Keratinocyte (primary cell): ENCODE measurements around the gene DIS3L. TPM values are rescaled to one million over a fixed set of nuclear protein-coding genes. Genes with fewer than 3 reads are reported as not detected.
"Not testable (repeated sequence)": the region's sequence is repeated elsewhere in the genome, so short reads cannot be mapped to it uniquely, and the experiment has no call there.

Source experiments
- DNase-seq: peaks from one replicate; pipeline ENCODE4 v3.0.0-alpha.2; 2011; ENCODE audit warnings: low read depth, missing footprints, low spot score
- FAIRE-seq: peaks from 2 replicates; lab custom pipeline; 2011; peaks lifted over from hg19 to GRCh38; lab: Jason Lieb, UNC
- H2AFZ ChIP-seq: 2 replicates; pipeline ENCODE4 v1.6.0; 2012; ENCODE audit warnings: low read length, control low read depth, inconsistent platforms; ENCODE audit not compliant: control insufficient read depth
- H3K27ac ChIP-seq: 2 replicates; pipeline ENCODE4 v1.5.1; 2011; ENCODE audit warnings: low read length; ENCODE audit not compliant: control insufficient read depth, insufficient read depth
- H3K27me3 ChIP-seq: 3 replicates; pipeline ENCODE4 v1.6.0; 2011; ENCODE audit warnings: low read length; ENCODE audit not compliant: control insufficient read depth, insufficient read depth; ENCODE audit errors: extremely low read depth
- H3K36me3 ChIP-seq, 2 experiments: 2 replicates in 1 of 2; 3 replicates in 1 of 2; pipeline ENCODE4 v1.5.1; 2011; ENCODE audit warnings: low read length in 2 of 2, mild to moderate bottlenecking in 1 of 2; ENCODE audit not compliant: control insufficient read depth in 2 of 2, insufficient read depth in 2 of 2; ENCODE audit errors: extremely low read depth in 1 of 2
- H3K4me1 ChIP-seq: 3 replicates; pipeline ENCODE4 v1.5.1; 2011; ENCODE audit warnings: low read length; ENCODE audit not compliant: control insufficient read depth, insufficient read depth; ENCODE audit errors: extremely low read depth
- H3K4me2 ChIP-seq: 3 replicates; pipeline ENCODE4 v1.6.0; 2011; ENCODE audit warnings: low read depth, low read length; ENCODE audit not compliant: control insufficient read depth, insufficient read depth; ENCODE audit errors: extremely low read depth
- H3K4me3 ChIP-seq, 3 experiments: fragments of 200-600 bp in 1 of 3; sonication (generic) in 1 of 3; 2 replicates in 2 of 3; 3 replicates in 1 of 3; pipeline ENCODE4 v1.5.1; 2011 to 2016; ENCODE audit warnings: low read length in 3 of 3, mild to moderate bottlenecking in 3 of 3, control low read depth in 2 of 3, inconsistent platforms in 1 of 3, low read depth in 1 of 3, mixed read lengths in 1 of 3, mixed run types in 1 of 3, moderate library complexity in 1 of 3; ENCODE audit not compliant: control insufficient read depth in 2 of 3, insufficient read depth in 2 of 3; ENCODE audit errors: extremely low read depth in 1 of 3
- H3K79me2 ChIP-seq: 2 replicates; pipeline ENCODE4 v1.6.0; 2012; ENCODE audit warnings: low read length; ENCODE audit not compliant: control insufficient read depth, insufficient read depth
- H3K9ac ChIP-seq: 3 replicates; pipeline ENCODE4 v1.6.0; 2011; ENCODE audit warnings: low read length; ENCODE audit not compliant: control insufficient read depth, insufficient read depth; ENCODE audit errors: extremely low read depth
- H3K9me1 ChIP-seq: 3 replicates; pipeline ENCODE4 v1.6.0; 2011; ENCODE audit warnings: low read length; ENCODE audit not compliant: control insufficient read depth, insufficient read depth; ENCODE audit errors: extremely low read depth
- H3K9me3 ChIP-seq: 2 replicates; pipeline ENCODE4 v1.5.1; 2012; ENCODE audit warnings: low read depth, low read length; ENCODE audit not compliant: control insufficient read depth
- H4K20me1 ChIP-seq: 3 replicates; pipeline ENCODE4 v1.6.0; 2011; ENCODE audit warnings: low read length; ENCODE audit not compliant: control insufficient read depth, insufficient read depth; ENCODE audit errors: extremely low read depth
- EZH2 ChIP-seq: IDR thresholded peaks from one replicate; pipeline ENCODE4 v1.6.1; 2012; ENCODE audit warnings: inconsistent platforms, mild to moderate bottlenecking, low read length, moderate library complexity
- dilution Hi-C: fragments of 300-500 bp; cut with MboI; formaldehyde crosslinking; loops from one replicate; pipeline ENCODE4 v1.7.0; 2020; ENCODE audit warnings: low sequenced_read_pairs; ENCODE audit not compliant: extremely low pct_ligation_motif_present
- polyA plus RNA-seq, 5 experiments: library from polyadenylated mRNA; depleted of rRNA in 3 of 5; stranded (reverse) in 3 of 5; stranded (forward) in 1 of 5; unstranded in 1 of 5; fragments of >200 nt; gene quantifications; 1 replicate in 1 of 5; 2 replicates in 3 of 5; 3 replicates in 1 of 5; pipeline versions ENCODE4 v1.2.1 to v1.2.3, GENCODE V29; 2011 to 2012; ENCODE audit warnings: missing spikeins in 2 of 5, low read depth in 1 of 5, low replicate concordance in 1 of 5
- small RNA-seq, 3 experiments: library from RNA; depleted of rRNA; stranded (forward); fragments of <200 nt; gene quantifications; one replicate each; pipeline ENCODE3, GENCODE V24; 2012; ENCODE audit warnings: low read depth in 3 of 3, low replicate concordance in 1 of 3; ENCODE audit not compliant: insufficient read length in 3 of 3
- TF ChIP-seq, protein P1 (sequence below), 3 experiments: IDR thresholded peaks in 1 of 3; conservative IDR thresholded peaks in 1 of 3; optimal IDR thresholded peaks in 1 of 3; 2 replicates in 2 of 3; 3 replicates in 1 of 3; pipeline versions ENCODE3 to v1.5.1; 2011; ENCODE audit warnings: low read length in 3 of 3, mild to moderate bottlenecking in 3 of 3, moderate library complexity in 2 of 3, control low read depth in 1 of 3, inconsistent platforms in 1 of 3; ENCODE audit not compliant: insufficient read depth in 2 of 3; ENCODE audit errors: extremely low read depth in 1 of 3

DIS3L gene
- polyA plus RNA-seq, 1 donor (not counting 4 experiments of a cell fraction or from before 2014, with no cell fraction given) = 12.2 TPM

DNA sequence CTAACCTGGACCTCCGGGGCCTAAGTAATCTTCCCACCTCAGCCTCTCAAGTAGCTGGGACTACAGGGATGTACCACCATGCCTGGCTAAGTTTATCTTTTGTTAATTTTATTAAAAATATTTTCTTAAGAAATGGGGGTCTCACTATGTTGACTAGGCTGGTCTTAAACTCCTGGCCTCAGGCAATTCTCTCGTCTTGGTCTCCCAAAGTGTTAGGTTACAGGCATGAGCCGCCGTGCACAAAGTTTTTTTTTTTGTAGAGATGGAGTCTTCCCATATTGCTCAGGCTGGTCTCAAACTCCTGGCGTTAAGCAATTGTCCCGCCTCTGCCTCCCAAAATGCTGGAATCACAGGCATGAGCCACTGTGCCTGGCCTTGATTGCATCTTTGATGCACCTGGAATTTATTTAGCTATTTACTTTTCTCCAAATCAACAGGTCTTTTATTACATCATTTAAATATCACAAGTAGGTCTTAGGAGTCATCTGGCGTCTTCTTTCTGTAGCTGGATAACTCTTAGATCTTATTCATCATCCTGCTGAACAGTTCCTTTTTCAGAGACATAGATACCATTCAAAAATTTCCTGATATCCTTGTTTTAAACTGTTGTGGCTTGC is 85.6 kb downstream of the DIS3L start:
- Histone ChIP-seq H3K27me3 (no peaks in the 10 kb centered on the region), H3K9me1 (no peaks in the 10 kb centered on the region), H3K4me3 (no peak overlapping the region), H3K36me3 (no peaks in the 10 kb centered on the region), H3K9ac (no peak overlapping the region), H3K79me2 (no peaks in the 10 kb centered on the region), H3K9me3 (no peaks in the 10 kb centered on the region), H3K4me1 (no peaks in the 10 kb centered on the region), H2AFZ (no peak overlapping the region), H4K20me1 (no peaks in the 10 kb centered on the region), H3K27ac (no peak overlapping the region), H3K4me2 (no peak overlapping the region)
- TF ChIP-seq, protein P1, sequence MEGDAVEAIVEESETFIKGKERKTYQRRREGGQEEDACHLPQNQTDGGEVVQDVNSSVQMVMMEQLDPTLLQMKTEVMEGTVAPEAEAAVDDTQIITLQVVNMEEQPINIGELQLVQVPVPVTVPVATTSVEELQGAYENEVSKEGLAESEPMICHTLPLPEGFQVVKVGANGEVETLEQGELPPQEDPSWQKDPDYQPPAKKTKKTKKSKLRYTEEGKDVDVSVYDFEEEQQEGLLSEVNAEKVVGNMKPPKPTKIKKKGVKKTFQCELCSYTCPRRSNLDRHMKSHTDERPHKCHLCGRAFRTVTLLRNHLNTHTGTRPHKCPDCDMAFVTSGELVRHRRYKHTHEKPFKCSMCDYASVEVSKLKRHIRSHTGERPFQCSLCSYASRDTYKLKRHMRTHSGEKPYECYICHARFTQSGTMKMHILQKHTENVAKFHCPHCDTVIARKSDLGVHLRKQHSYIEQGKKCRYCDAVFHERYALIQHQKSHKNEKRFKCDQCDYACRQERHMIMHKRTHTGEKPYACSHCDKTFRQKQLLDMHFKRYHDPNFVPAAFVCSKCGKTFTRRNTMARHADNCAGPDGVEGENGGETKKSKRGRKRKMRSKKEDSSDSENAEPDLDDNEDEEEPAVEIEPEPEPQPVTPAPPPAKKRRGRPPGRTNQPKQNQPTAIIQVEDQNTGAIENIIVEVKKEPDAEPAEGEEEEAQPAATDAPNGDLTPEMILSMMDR (optimal IDR thresholded peaks at IDR 0.05 in 1 of 3, IDR thresholded peaks at IDR 0.05 in 1 of 3, conservative IDR thresholded peaks at IDR 0.05 in 1 of 3; ENCODE audit: extremely low read depth in 1 of 3, insufficient read depth in 2 of 3, low read length in 3 of 3) = no peak
- TF ChIP-seq EZH2 = no peak
- FAIRE-seq = no peak
- dilution Hi-C loops = no loop called here
- DNase-seq = no peak

DNA sequence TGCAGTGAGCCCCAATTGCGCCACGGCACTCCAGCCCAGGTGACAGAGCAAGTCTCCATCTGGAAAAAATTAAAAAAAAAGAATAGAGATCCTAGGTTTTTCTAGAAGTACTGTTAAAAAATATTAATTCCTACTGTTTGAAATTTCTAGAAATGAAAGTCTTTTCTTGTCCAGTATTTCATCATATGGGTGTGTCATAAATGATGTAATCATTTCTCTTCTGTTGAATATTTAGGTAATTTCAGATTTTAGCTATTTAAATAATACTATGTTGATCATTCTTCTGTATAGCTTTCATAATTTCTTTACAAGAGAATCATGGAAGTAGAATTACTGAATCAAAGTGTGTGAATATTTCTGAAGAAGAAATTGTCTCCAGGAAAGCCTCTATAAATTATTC is 88.0 kb downstream of the DIS3L start:
- dilution Hi-C loops = not testable (repeated sequence)

More for the DNA sequence above, 88.0 kb downstream of the DIS3L start:
- H3K36me3 ChIP-seq, DNase-seq, H3K27me3 ChIP-seq, H3K79me2 ChIP-seq, H3K4me2 ChIP-seq, H3K9me1 ChIP-seq, H3K4me3 ChIP-seq, FAIRE-seq, H3K4me1 ChIP-seq, H2AFZ ChIP-seq, H4K20me1 ChIP-seq, H3K9ac ChIP-seq, H3K27ac ChIP-seq, H3K9me3 ChIP-seq: not testable (repeated sequence)

Small RNAs within 50 kb of the gene (small RNA-seq; reads per million reads assigned to genes)
- gene RF00019 = 0 reads per million in 3 experiments
- gene SCARNA14 = 3.7 to 13.1 (median 4.7) reads per million in 3 experiments

Other genes with a start within 250 kb of the DIS3L start
- not detected in 3 replicates for gene MEGF11, start 39.8 kb upstream of the DIS3L start, polyA plus RNA-seq
- 3.4 to 11.9 TPM (median 9.3 TPM) in 3 replicates for gene TIPIN, start 63.1 kb downstream of the DIS3L start, polyA plus RNA-seq
- 44.4 to 73.8 TPM (median 73.2 TPM) in 3 replicates for gene MAP2K1, start 93.3 kb downstream of the DIS3L start, polyA plus RNA-seq
- 9.6 to 20.6 TPM (median 16.1 TPM) in 3 replicates for gene SNAPC5, start 204.2 kb downstream of the DIS3L start, polyA plus RNA-seq
- gene RPL4, start 211.3 kb downstream of the DIS3L start, polyA plus RNA-seq = 4,775 to 5,343 TPM (median 4,989 TPM) in 3 replicates
- gene ZWILCH, start 211.8 kb downstream of the DIS3L start, polyA plus RNA-seq = 15.6 to 34.9 TPM (median 17.8 TPM) in 3 replicates